Measurements from ENCODE around the gene PSMD12. TPM values are rescaled to one million over a fixed set of nuclear protein-coding genes. Genes with fewer than 3 reads are reported as not detected.
"Not testable (repeated sequence)": the region's sequence is repeated elsewhere in the genome, so short reads cannot be mapped to it uniquely, and the experiment has no call there.

The PSMD12 gene
- polyA plus RNA-seq, 5 donors, result 34.6 to 44.5 (median 39.0) TPM

DNA sequence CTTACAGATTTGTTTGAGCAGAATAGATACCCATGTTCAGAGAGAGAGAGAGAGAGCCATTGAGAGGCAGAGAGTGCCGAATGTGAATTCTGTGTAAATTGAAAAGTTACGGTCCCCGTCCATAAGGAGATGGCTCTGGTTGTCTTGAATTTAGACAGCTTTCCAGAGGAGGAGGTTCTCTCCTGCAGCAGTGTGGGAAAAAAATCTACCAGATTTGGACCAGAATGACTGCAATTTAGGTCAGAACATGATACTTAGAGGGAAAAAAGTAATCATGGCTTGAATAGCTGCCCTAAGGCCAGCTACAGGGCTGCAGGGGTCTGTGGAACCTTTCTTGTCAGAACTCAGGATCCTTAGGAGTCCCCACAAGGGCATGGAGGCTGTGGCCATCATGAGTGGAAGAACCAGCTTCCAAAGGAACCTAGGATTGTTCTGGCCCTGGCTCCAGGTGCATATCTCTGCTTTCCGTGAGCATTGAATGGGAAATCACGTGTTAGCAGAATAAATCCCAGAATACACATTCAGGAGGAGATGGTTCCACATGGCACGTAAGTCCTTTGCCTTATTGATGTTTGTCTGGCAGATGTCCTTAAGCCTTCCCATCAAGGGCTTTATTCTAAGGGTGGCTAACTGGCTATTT is 23.7 kb upstream of the PSMD12 start:
- no peak for DNase-seq

- DNase-seq, result no peak
These were observed 22.6 kb upstream of the PSMD12 start for GRCh38 chr17:67388986-67389385.

- DNase-seq, result not testable (repeated sequence)
These were observed 22.2 kb upstream of the PSMD12 start for GRCh38 chr17:67388536-67388935.

DNA sequence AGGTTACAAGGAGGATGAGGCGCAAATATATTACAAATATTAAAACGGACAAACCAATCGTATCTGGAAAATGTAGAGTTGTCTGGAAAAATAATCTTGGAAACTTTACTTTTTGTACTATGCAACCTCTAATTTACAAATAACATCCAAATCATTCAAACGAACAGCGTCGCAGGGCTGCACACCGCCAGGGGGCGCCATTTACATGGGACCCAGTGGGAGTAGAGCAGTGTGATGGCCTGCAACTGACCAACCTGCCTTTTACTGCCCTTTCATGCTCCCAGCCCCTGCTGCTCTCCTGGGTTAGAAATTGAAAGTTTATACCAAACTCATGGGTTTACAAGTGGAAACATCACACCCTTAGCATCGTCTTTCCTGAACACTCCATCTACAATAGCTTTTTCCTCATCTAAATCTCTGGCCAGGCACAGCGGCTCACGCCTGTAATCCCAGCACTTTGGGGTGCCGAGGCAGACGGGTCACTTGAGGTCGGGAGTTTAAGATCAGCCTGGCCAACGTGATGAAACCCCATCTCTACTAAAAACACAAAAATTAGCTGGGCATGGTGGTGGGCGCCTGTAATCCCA is 20.7 kb upstream of the PSMD12 start:
- DNase-seq, result no peak

DNA sequence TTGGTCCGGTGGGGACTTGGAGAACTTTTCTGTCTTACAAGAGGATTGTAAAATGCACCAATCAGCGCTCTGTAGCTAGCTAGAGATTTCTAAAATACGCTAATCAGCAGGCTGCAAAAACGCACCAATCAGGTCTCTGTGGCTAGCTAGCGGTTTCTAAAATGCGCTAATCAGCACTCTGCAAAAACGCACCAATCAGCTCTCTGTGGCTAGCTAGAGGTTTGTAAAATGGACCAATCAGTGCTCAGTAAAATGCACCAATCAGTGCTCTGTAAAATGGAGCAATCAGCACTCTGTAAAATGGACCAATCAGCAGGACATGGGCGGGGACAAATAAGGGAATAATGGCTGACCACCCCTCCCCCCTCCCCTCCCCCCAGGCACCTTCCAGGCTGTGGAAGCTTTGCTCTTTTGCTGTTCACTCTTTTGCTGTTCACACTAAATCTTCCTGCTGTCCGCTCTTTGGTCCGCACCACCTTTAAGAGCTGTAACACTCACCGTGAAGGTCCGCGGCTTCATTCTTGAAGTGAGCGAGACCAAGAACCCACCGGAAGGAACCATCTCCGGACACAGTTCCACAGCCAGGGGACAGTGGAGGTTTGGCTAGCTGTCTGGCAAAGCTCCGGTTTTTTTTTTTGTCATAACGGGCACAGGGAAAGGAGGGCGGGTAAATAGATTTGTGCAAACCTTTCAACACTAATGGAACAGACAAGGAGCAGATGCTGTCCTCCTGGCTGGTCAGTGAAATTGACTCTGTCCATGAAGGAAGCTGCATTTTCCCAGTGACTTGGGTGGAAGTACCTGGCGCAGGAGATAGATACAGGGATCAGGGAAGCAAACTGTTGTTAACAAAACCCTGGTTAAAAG is 19.0 kb upstream of the PSMD12 start:
- no peak for DNase-seq

GRCh38 chr17:67381929-67382257 is 15.5 kb upstream of the PSMD12 start:
- no peak for DNase-seq

DNA sequence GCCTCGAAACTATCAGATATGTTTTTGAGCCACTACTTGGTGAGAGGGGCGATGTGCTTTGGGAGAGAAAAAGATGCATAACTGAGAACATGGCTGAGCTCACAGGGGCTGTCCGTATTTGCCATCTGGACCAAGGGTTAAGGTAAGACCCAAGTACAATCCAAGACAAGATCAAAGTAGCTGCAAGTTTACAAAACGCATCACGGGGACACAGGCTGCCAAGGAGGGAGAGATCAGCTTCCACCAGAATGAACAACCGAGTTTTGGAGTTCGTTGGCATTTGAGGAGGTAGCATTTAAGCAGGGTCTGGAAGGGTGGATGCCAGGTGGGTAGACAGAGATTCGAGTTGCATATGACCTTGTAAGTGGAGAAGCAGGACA is 12.9 kb upstream of the PSMD12 start:
- no peak for DNase-seq

DNA sequence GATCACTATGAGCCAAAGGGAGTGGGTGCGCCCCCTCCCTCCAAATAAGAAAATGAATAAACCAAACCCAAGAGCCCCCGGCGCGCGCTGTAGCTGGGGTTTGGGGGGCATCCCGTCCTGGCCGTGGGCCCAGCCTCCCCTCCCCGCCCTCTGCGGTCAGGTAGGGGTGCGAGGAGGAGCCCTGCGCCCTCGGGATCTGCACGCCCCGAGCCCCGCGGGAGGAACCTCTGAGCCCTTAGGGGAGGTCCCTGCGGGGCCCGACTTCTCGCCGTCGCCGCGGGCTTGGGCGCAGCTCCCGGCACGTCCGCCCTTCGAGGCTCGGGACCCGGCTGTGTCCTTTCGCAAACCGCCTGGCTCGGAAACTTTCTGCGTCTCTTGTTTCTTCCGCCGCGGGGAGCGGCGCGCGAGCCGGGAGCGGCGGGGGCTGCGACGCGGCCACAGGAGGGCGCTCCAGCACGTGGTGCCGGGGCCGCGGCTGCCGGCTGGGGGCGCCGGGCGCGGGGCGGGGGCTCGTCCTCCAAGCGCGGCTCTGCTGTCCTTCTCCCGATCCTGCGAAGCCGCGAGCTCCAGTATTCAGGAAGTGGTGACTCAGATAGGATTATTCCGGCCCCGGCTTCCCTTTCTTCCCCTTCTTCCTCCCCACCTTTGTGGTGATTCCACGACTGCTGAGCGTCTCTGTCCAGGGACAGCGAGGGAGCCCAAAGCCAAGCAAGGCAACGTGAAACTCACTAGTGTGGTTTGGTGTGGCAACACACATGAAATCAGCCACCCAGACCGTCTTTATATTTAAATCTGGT is 12.3 kb upstream of the PSMD12 start:
- DNase-seq, result peak; percentile 66 to 78

- peak; percentile 37 to 42 for DNase-seq
These were observed 11.4 kb upstream of the PSMD12 start for GRCh38 chr17:67377488-67378453.

DNA sequence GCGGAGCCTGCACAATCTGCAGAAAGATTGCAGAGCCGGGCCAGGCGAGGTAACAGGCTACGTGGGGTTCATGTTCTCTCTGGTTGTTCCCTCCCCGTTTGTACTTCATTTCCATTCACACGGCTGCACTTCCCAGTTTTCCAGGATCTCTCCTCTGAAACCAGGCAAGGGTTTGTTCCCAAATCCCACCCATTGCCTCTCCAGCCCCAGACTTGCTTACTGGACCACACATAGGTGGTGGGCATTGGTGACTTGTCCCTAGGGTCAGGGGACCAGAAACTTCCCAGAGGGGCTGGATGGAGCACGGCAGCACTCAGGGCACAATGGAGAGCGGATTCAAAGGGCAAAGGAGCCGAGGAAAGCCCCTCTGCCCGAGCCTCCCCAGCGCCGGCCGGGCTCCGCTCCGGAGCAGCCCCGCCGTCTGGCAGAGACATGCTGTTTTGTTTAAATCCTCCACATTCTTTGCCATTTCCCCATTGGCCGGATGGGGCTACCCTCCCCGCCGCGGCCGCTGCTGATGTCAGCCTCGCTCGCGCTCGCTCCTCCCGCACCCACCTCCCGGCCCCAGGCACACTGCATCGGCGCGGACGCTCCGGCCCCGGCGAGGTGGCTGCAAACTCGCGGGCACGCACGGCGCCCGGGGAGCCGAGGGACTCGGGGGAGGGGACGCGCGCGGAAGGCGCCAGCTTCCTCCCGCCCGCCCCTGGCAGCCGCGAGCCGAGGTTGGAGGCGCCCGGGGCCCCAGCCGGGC is 10.5 kb upstream of the PSMD12 start, which contains the start of gene PITPNC1:
Gene PITPNC1 (plus strand): TSS at position 545 of the 751 bp plus-strand sequence.
- peak; percentile 85 to 87 for DNase-seq

DNA sequence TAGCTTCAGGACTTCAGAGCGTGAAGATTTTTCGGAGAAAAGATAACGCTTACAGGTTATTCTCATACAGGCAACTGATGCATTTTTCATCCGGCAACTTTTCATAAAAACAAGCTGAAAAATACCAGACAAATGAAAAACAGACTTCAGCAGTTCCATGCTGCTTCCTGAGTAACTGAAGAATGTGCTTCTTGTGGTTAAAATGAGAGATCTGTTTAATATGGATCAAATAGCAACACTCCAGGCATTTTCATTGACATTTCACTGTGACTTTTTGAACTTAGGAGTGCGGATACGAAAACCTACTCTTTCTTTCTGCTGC is 10.0 kb upstream of the PSMD12 start:
- no peak for DNase-seq

- DNase-seq, result no peak
These were observed 9.3 kb upstream of the PSMD12 start for GRCh38 chr17:67375716-67376115.

- DNase-seq, result no peak
These were observed 8.7 kb upstream of the PSMD12 start for GRCh38 chr17:67375054-67375427.

DNA sequence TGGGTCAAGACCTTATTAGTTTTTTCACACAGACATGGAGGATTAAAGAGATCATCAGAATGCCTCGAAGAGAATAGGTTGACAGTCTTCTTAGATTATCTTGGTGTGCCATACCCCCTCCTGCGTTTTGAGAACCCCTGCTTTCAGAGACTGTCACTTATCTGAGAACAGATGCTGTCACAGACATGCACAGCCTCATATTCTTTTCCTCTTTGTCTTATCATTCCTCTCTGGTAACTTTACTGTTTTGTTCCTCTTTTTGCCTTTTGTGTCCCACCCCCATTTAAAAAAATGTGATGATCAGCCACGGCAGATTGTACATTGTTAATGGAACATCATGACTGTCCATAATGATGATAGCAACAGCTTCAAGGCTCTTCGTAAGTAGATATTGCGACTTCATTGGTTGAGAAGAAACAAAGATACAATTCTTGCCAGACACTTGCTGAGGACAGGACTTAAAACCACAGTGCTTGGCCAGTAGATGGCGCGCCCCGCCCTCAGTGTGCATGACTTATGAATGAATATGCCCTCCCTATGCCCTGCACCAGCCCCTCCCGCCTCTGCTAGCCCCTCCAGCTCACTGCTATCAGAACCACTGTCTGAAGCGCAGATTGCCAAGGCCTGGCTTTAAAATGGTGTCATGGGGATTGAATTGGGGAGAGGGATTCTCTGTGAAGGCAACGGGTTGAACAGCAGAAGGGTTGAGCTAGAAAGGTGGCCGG is 8.1 kb upstream of the PSMD12 start:
- DNase-seq, result peak; percentile 61 to 62

DNA sequence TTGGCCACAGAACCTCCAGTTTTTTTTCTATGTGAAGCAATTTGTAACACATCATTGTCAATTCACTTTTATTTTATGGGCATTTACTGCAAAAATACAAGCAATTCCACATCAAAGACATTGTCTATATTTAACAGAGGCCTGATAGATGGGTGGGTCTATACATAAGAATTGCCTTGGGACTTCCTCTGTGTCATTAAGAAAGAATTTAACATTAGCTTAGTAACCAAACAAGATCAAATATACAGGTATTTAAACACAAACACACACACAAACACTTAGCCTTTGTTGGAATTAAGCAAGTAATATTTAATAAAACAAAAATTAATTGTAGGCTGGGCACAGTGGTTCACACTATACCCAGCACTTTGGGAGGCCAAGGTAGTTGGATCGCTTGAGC is 6.4 kb upstream of the PSMD12 start:
- DNase-seq, result no peak

GRCh38 chr17:67369676-67370075 is 3.3 kb upstream of the PSMD12 start:
- DNase-seq, result no peak

DNA sequence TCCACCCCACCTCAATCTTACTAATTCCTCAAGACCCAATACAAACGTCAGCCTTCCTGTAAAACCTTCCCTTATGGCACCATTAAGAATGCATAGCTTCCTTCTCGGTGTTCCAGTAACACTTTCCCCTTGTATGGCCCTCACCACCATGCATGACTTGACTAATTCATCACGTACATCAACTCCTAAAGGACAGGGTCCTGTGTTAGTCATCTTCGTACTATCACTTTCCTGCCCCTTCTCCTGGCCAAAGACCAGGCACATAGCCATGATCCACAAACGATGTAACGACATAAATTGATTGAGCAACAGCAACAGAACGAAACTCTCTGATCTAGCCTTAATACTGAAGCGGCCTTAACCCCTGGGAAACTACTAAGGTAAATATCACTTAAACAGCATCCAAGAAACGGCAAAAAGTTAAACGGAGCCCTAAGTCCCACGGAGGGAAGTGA is 612 bp downstream of the PSMD12 start:
- no peak for DNase-seq

DNA sequence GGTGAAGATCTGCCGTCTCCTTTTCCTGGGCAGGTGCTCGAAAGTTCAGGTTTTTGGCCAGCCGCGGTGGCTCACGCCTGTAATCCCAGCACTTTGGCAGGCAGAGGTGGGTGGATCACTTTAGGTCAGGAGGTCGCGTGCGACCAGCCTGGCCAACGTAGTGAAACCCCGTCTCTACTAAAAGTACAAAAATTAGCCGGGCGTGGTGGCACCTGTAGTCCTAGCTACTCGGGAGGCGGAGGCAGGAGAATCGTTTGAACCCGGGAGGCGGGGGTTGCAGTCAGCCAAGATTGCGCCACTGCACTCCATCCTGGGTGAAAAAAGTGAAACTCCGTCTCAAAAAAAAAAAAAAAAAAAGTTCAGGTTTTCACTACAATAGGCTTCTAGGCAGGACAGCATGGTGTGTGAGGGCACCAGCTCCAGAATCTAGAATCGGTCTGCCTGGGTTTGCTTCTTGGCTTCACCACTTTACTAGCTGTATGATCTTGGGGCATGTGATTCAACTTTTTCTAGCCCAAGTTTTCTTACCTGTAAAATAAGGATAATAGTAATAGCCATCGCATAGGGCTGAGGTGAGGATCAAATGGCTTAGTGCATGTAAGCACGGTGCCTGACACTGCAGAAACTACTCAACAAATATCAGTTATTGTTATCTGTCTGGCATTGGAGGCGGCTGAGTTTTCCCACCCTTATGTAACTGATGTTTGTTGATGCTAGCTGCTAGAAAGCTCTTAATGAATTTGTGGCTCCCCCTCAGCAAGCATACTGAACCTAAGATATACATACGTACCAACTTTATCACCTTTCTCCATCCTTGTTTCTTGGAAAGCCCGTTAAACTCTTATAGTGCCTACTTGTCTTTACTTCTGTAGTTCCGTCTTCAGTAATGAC is 1.3 kb downstream of the PSMD12 start:
- no peak for DNase-seq

DNA sequence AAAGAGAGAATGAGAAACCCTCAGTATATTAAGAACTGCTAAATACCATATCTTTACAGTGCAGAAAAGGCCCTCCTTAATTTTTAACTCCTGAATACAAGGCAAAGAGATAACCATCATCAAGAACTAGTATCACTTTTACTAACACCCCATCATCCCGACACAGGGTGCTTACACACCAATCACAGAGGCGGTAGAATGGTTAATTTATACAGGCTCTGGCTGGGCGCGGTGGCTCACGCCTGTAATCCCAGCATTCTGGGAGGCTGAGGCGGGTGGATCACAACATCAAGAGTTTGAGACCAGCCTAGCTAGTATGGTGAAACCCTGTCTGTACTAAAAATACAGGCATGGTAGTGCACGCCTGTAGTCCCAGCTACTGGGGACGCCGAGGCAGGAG is 4.2 kb downstream of the PSMD12 start:
- DNase-seq, result no peak

Data from right lung (tissue), 5 donors.